ENCODE measurements around the gene GLS.

The GLS gene

GRCh38 chr2:190970160-190970559 lies 89.5 kb downstream of the GLS start:
- DNase-seq (ENCODE audit: low read depth, low spot score), result no peak

DNA sequence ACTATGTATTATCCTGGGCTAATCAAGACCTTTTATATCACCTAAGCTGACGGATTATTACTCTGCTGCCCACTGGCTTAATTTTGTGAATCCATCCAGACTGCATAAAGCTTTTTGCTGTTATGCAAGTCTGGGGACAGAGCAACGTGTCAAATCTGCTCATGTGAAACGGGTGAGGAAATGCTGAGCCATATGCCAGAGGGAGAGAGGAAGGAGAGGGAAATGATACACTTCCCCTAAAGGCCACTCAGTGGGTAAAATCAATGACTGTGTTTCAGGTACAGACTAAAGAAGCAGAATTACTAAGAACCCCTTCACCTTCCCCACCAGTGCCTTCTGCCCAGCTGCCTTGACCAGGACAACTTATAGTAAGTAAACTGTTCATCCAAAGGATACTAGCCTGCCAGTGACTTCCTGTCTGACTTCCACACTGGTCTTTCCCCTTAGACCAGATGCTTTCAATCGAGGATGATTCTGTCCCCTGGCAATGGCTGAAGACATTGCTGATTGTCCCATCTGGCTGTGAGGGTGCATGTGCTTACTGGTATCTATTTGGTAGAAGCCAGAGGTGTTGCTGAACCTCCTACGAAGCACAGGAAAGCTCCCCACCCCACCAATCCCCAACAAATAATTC lies 90.4 kb downstream of the GLS start:
- DNase-seq (ENCODE audit: low read depth, low spot score), result no peak

DNA sequence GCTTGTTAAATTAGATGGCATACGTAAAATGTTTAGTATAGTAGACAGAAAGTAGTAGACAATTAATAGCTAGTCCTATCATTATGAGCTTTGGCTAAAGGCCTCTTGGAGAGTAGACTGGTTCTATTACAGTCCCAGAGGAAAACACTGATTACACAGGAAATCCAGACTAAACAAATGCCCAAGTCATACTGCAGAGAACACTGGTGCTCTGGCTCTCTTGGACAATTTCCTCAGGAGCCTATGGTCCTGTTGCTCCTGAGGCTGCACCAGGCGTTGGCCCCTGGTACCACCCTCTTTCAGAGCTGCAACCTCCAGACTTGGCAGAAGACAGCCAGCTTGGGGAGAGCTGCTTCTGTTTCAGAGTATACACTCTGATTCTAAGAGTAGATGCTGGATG lies 91.6 kb downstream of the GLS start:
- no peak for DNase-seq (ENCODE audit: low read depth, low spot score)

GRCh38 chr2:190972846-190973245 lies 92.2 kb downstream of the GLS start:
- DNase-seq (ENCODE audit: low read depth, low spot score), result no peak

- DNase-seq (ENCODE audit: low read depth, low spot score), result no peak
Observed at GRCh38 chr2:190973262-190973661, 92.6 kb downstream of the GLS start.

DNA sequence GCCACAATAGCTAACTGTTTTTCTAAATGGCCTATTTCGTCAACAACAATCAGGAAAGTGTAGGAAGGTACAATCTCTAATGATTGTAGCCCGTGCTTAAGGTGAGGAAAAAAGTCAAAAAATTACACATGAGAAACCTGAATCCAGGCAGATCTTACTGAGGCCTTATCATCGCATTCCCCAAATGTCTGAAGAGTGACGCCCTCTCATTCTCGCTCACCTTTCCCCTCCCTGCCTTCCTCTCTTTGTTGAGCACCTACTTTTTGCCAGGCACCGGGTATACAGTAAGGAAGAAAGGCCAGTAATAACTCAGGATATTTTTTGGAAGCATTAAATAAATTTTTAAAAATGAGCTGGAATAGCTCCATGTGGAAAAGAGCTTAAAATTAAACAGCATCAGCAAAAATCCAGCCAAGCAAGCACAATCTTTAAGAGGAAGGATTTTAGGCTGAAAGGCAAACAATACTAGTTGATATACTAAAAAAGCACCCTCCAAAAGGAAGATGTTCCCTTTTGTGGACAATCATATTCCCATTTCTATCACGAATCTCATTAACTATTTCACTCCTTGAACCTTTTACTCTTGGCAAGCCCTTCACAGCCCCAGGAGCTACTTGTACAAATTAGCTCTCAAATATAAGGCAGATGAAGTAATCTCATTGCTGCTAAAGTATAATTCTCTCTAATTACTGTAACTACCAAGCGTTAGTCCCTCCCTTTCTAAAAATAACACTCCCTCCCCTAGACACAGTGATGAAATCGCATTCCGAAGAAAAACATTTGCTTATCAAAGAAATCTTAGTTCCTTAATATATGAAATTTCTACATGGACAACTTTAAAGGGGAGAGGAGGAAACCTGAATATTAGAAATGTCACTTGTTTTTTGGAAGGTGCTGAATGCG lies 93.4 kb downstream of the GLS start:
- no peak for DNase-seq (ENCODE audit: low read depth, low spot score)

GRCh38 chr2:190974629-190975361 lies 94.2 kb downstream of the GLS start:
- no peak for DNase-seq (ENCODE audit: low read depth, low spot score)

GRCh38 chr2:190976521-190976920 lies 95.9 kb downstream of the GLS start:
- no peak for DNase-seq (ENCODE audit: low read depth, low spot score)

GRCh38 chr2:190977505-190977904 lies 96.9 kb downstream of the GLS start:
- no peak for DNase-seq (ENCODE audit: low read depth, low spot score)

GRCh38 chr2:190978389-190979053 lies 97.9 kb downstream of the GLS start:
- DNase-seq (ENCODE audit: low read depth, low spot score), result no peak

DNA sequence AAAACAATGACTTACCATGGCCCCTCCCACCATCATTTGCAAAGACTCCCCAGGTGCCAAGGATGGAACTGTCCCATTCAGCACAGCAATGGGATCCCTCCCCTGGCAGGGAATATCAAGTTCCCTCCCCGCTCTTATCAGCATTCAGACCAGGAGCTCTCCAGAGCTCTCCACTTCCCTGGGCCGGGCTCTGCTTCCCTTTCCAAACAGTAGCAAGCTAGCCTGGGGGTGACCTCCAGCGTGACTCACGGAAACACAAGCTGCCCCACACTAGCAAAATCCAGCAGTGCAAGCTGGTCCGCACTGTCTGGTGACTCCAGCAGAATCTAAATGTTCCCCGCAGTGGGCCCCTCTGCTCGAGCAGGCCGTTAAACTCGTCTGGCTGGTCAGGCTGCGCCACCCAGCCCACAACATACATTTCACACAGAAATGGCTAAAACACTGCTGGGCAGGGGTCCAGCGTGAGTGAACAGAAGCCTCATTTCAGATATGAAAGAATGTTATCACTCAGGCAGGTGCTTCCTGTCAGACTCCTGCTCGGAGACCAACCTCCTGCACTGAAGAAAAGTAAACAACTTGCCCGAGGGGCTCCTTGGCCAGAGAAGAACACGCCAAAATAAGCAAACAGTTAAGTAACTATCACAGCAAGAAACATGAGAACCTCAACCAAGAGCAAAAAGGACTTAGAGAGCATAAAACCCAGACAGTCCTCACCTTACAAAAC lies 99.4 kb downstream of the GLS start:
- DNase-seq (ENCODE audit: low read depth, low spot score), result peak; percentile 92

- DNase-seq (ENCODE audit: low read depth, low spot score), result no peak
Observed at GRCh38 chr2:190980630-190981209, 100.1 kb downstream of the GLS start.

- no peak for DNase-seq (ENCODE audit: low read depth, low spot score)
Observed at GRCh38 chr2:190981333-190981732, 100.7 kb downstream of the GLS start.

DNA sequence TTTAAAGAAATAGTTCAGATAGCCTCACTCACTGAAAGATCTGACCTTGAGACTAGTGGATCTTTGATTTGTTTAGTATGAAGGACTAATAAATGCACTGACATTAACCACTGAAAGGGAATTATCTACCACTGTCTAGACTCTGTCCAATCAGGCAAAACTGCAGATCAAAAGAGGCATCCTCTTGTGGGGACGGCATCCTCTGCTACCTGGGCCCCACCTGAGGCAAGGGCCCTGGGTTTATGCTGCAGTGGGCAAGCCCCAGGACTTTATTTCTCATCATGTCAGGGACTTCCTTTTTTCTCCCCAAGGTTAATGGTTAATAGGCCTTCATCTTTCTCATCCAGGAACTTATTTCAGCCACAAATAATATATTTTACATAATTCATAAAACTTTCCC lies 101.1 kb downstream of the GLS start:
- DNase-seq (ENCODE audit: low read depth, low spot score), result no peak

DNA sequence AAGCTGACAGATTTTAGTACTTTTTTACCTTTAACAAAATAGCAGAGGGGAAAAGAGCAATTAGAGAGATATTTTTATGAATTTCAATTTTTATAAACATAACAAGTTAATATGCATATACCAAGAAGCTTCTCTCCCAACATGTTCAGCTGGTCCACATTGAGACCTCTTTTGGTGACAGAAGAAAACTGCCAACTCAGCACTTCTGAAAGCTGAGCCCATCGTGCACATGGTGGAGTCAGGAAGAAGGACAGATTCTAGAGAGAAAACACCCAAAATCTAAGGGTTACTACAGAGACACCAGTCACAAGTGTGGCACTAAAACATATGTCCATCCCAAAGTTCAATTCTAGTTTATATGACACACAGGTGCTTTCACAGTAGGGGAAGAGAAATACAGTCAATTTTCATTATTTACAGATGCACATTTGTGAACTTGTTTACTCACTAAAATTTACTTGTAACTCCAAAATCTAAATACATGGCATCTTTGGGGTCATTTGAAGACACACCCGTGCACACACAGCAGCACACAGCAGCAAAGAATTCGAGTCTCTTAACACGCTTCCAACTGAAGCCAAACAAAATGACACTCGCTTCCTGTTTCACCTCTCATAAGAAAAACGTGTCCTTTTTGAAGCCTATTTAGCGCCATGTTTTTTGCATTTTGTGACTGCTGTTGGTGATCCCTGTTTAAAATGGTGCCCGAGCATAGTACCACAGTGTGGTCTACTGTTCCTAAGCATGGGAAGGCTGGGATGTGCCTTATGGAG lies 101.8 kb downstream of the GLS start:
- no peak for DNase-seq (ENCODE audit: low read depth, low spot score)

DNA sequence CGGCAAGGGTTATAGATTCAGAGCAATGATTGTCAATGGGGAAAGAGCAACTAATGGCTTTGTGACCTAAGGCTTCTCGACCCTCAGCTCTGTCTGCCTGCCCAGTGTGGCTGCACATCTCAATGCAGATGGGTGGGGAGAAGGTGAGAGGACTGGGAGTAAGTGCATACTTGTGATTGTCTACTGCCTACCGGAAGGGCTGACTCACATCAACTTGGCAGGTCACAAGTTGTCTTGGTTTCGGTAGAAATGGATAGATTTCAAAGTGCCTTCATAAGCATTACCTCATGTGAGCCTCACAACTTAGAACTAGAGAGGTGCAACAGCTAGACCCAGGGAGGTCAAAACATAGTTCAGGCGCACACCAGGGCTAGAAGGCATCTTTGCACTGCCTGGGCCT lies 104.0 kb downstream of the GLS start:
- no peak for DNase-seq (ENCODE audit: low read depth, low spot score)

DNA sequence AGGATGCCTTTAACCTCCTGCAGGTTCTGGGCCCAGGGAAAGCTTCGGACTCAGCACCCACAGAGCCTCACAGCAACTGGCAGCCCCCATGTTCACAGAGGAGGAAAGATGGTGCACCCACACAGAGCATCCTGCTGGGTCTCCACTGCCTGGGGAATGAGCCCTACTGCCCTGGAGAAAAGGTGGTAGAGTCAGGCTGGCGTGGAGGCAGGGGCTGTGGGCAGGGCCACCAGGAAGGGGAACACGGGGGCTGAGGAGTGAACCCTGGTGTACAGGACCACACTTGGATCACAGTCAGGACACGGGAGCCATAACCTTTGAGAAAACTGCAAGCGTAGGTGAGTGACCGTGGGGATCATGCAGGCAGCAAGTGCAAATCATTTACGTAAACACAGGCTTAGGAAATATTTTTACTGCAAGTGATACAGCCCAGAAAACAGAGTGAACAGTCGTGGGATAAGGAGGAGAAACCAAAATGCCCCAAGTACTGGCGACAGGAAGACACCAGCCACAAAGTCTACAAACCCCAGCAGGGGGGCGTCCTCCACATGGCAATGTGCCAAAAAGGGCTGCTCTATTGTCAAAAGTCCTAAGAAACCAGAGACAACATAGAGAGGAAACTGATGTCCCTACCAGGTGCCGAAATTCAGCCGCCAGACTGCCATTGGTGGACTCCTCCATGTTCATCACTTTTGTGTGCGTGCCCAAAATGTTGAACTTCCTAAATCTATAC lies 105.8 kb downstream of the GLS start:
- no peak for DNase-seq (ENCODE audit: low read depth, low spot score)

GRCh38 chr2:190987116-190987515 lies 106.5 kb downstream of the GLS start:
- DNase-seq (ENCODE audit: low read depth, low spot score), result no peak

DNA sequence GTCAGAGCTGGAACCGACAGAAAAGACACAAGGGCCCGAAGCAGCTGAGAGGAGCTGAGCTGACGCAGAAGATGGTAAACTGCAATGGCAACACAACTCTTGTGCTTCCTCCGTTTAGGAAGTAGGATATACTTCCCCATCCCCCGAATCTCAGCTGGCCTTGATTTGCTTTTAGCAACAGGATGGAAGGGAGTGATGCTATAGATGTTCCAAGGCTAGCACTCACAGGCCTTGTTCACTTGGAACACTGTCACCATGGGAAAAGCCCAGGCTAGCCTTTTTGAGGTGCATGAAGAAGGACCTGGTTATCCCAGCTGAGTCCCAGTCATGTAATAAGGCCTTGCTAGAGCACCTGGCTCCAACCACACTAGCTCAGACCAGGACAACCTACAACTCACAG lies 107.3 kb downstream of the GLS start:
- no peak for DNase-seq (ENCODE audit: low read depth, low spot score)

Measured in brain pericyte (primary cell).